ENCODE measurements around the gene L3MBTL4.

Gene L3MBTL4

GRCh38 chr18:5969355-5969988 lies 445.2 kb downstream of the L3MBTL4 start:
- TF ChIP-seq ARNTL (CRISPR knock-in tag; IDR thresholded peaks at IDR 0.05; ENCODE audit: borderline replicate concordance, low read depth) (no peak), ZNF8 (CRISPR knock-in tag; IDR thresholded peaks at IDR 0.05) (no peak), CSRNP3 (CRISPR knock-in tag; IDR thresholded peaks at IDR 0.05) (no peak), ESRRG (CRISPR knock-in tag; IDR thresholded peaks at IDR 0.05) (no peak), GLIS3 (CRISPR knock-in tag; IDR thresholded peaks at IDR 0.05) (no peak), RARB (CRISPR knock-in tag; IDR thresholded peaks at IDR 0.05) (no peak), ISL1 (CRISPR knock-in tag; IDR thresholded peaks at IDR 0.05) (no peak), PATZ1 (CRISPR knock-in tag; IDR thresholded peaks at IDR 0.05; ENCODE audit: borderline replicate concordance) (no peak), TCF4 (CRISPR knock-in tag; IDR thresholded peaks at IDR 0.05; ENCODE audit: borderline replicate concordance) (no peak), ZNF70 (CRISPR knock-in tag; IDR thresholded peaks at IDR 0.05) (no peak), ZNF565 (CRISPR knock-in tag; conservative IDR thresholded peaks at IDR 0.05; ENCODE audit: low read depth) (no peak), ZFP3 (CRISPR knock-in tag; IDR thresholded peaks at IDR 0.05) (no peak)
- TF ChIP-seq, protein P1, sequence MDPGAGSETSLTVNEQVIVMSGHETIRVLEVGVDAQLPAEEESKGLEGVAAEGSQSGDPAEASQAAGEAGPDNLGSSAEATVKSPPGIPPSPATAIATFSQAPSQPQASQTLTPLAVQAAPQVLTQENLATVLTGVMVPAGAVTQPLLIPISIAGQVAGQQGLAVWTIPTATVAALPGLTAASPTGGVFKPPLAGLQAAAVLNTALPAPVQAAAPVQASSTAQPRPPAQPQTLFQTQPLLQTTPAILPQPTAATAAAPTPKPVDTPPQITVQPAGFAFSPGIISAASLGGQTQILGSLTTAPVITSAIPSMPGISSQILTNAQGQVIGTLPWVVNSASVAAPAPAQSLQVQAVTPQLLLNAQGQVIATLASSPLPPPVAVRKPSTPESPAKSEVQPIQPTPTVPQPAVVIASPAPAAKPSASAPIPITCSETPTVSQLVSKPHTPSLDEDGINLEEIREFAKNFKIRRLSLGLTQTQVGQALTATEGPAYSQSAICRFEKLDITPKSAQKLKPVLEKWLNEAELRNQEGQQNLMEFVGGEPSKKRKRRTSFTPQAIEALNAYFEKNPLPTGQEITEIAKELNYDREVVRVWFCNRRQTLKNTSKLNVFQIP (CRISPR knock-in tag; IDR thresholded peaks at IDR 0.05; ENCODE audit: borderline replicate concordance, low read depth) = no peak
- TF ChIP-seq, protein P2, sequence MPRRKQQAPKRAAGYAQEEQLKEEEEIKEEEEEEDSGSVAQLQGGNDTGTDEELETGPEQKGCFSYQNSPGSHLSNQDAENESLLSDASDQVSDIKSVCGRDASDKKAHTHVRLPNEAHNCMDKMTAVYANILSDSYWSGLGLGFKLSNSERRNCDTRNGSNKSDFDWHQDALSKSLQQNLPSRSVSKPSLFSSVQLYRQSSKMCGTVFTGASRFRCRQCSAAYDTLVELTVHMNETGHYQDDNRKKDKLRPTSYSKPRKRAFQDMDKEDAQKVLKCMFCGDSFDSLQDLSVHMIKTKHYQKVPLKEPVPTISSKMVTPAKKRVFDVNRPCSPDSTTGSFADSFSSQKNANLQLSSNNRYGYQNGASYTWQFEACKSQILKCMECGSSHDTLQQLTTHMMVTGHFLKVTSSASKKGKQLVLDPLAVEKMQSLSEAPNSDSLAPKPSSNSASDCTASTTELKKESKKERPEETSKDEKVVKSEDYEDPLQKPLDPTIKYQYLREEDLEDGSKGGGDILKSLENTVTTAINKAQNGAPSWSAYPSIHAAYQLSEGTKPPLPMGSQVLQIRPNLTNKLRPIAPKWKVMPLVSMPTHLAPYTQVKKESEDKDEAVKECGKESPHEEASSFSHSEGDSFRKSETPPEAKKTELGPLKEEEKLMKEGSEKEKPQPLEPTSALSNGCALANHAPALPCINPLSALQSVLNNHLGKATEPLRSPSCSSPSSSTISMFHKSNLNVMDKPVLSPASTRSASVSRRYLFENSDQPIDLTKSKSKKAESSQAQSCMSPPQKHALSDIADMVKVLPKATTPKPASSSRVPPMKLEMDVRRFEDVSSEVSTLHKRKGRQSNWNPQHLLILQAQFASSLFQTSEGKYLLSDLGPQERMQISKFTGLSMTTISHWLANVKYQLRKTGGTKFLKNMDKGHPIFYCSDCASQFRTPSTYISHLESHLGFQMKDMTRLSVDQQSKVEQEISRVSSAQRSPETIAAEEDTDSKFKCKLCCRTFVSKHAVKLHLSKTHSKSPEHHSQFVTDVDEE (CRISPR knock-in tag; IDR thresholded peaks at IDR 0.05) = no peak
- no peak for ATAC-seq

GRCh38 chr18:5967666-5968065 lies 447.0 kb downstream of the L3MBTL4 start:
- ATAC-seq = no peak
- no peak for TF ChIP-seq ISL1 (CRISPR knock-in tag; IDR thresholded peaks at IDR 0.05)
- no peak for TF ChIP-seq SNAI2 (CRISPR knock-in tag; IDR thresholded peaks at IDR 0.05)
- TF ChIP-seq CSDC2 (CRISPR knock-in tag; IDR thresholded peaks at IDR 0.05) = no peak
- TF ChIP-seq ZNF565 (CRISPR knock-in tag; conservative IDR thresholded peaks at IDR 0.05; ENCODE audit: low read depth) = no peak
- TF ChIP-seq, protein P2 (CRISPR knock-in tag; IDR thresholded peaks at IDR 0.05) = no peak
- no peak for TF ChIP-seq RARB (CRISPR knock-in tag; IDR thresholded peaks at IDR 0.05)
- no peak for TF ChIP-seq ZC3H10 (CRISPR knock-in tag; IDR thresholded peaks at IDR 0.05)
- TF ChIP-seq TOX (CRISPR knock-in tag; IDR thresholded peaks at IDR 0.05; ENCODE audit: borderline replicate concordance) = no peak
- no peak for TF ChIP-seq CSRNP3 (CRISPR knock-in tag; IDR thresholded peaks at IDR 0.05)
- TF ChIP-seq ESRRG (CRISPR knock-in tag; IDR thresholded peaks at IDR 0.05) = no peak
- TF ChIP-seq PPARA (CRISPR knock-in tag; IDR thresholded peaks at IDR 0.05; ENCODE audit: borderline replicate concordance) = no peak
- no peak for TF ChIP-seq CREB5 (CRISPR knock-in tag; IDR thresholded peaks at IDR 0.05; ENCODE audit: low read depth)
- TF ChIP-seq ZFP30 (CRISPR knock-in tag; IDR thresholded peaks at IDR 0.05) = no peak
